Activated T-cell treated with anti-CD3 and anti-CD28 coated beads, Interleukin-2, amount 50 U/mL, for 24 hours (primary cell): Measurements from ENCODE around the gene COL19A1.
"Not testable (repeated sequence)": the region's sequence is repeated elsewhere in the genome, so short reads cannot be mapped to it uniquely, and the experiment has no call there.

Experiments used
- DNase-seq: peaks from one replicate; pipeline ENCODE4 v3.0.0-alpha.2; 2020
- H3K27ac Mint-ChIP-seq: 2 replicates; pipeline ENCODE4 v1.8.0; 2020; ENCODE audit warnings: mild to moderate bottlenecking, mixed read lengths
- H3K27me3 Mint-ChIP-seq: 2 replicates; pipeline ENCODE4 v1.8.0; 2020; ENCODE audit warnings: mixed read lengths
- H3K36me3 Mint-ChIP-seq: 2 replicates; pipeline ENCODE4 v1.8.0; 2020; ENCODE audit warnings: low read depth, mixed read lengths
- H3K4me1 Mint-ChIP-seq: 2 replicates; pipeline ENCODE4 v1.8.0; 2020; ENCODE audit warnings: low read depth, mixed read lengths
- H3K4me3 Mint-ChIP-seq: 2 replicates; pipeline ENCODE4 v1.8.0; 2020; ENCODE audit warnings: mild to moderate bottlenecking, moderate library complexity, mixed read lengths
- H3K9me3 Mint-ChIP-seq: 2 replicates; pipeline ENCODE4 v1.8.0; 2020; ENCODE audit warnings: mixed read lengths

Gene COL19A1

GRCh38 chr6:69948479-69949114 is 82.2 kb downstream of the COL19A1 start:
- peaks cover 30% of the 10 kb centered on the region for H3K27me3 Mint-ChIP-seq
- no peak overlapping the region for H3K4me3 Mint-ChIP-seq
- H3K27ac Mint-ChIP-seq, result no peak overlapping the region
- H3K36me3 Mint-ChIP-seq, result no peaks in the 10 kb centered on the region
- peaks cover 4% of the 10 kb centered on the region for H3K4me1 Mint-ChIP-seq
- no peak for DNase-seq
- no peaks in the 10 kb centered on the region for H3K9me3 Mint-ChIP-seq

- no peak overlapping the region for H3K27ac Mint-ChIP-seq
- no peak overlapping the region for H3K4me3 Mint-ChIP-seq
- DNase-seq, result no peak
- no peaks in the 10 kb centered on the region for H3K36me3 Mint-ChIP-seq
- peaks cover 2% of the 10 kb centered on the region for H3K4me1 Mint-ChIP-seq
- no peaks in the 10 kb centered on the region for H3K9me3 Mint-ChIP-seq
- peaks cover 21% of the 10 kb centered on the region for H3K27me3 Mint-ChIP-seq
Observed at GRCh38 chr6:69953491-69953890, 87.1 kb downstream of the COL19A1 start.

GRCh38 chr6:69954733-69955132 is 88.4 kb downstream of the COL19A1 start:
- no peak for DNase-seq
- Mint-ChIP-seq H3K9me3 (no peaks in the 10 kb centered on the region), H3K36me3 (no peaks in the 10 kb centered on the region), H3K4me1 (no peaks in the 10 kb centered on the region), H3K4me3 (no peak overlapping the region), H3K27ac (no peak overlapping the region), H3K27me3 (peaks cover 18% of the 10 kb centered on the region)

- Mint-ChIP-seq H3K36me3 (no peaks in the 10 kb centered on the region), H3K4me3 (no peak overlapping the region), H3K4me1 (no peaks in the 10 kb centered on the region), H3K9me3 (no peaks in the 10 kb centered on the region), H3K27ac (no peak overlapping the region), H3K27me3 (peaks cover 18% of the 10 kb centered on the region)
- no peak for DNase-seq
Observed at GRCh38 chr6:69957985-69958559, 91.7 kb downstream of the COL19A1 start.

- Mint-ChIP-seq H3K4me3 (no peak overlapping the region), H3K27me3 (peaks cover 12% of the 10 kb centered on the region), H3K9me3 (no peaks in the 10 kb centered on the region), H3K36me3 (no peaks in the 10 kb centered on the region), H3K27ac (no peak overlapping the region), H3K4me1 (no peaks in the 10 kb centered on the region)
- DNase-seq, result no peak
Observed at GRCh38 chr6:69958978-69959377, 92.6 kb downstream of the COL19A1 start.

GRCh38 chr6:69965974-69966373 is 99.6 kb downstream of the COL19A1 start:
- DNase-seq, H3K4me3 Mint-ChIP-seq, H3K4me1 Mint-ChIP-seq, H3K36me3 Mint-ChIP-seq, H3K27ac Mint-ChIP-seq, H3K27me3 Mint-ChIP-seq, H3K9me3 Mint-ChIP-seq: not testable (repeated sequence)

- Mint-ChIP-seq H3K27me3 (peaks cover 7% of the 10 kb centered on the region), H3K4me3 (no peak overlapping the region), H3K4me1 (no peaks in the 10 kb centered on the region), H3K36me3 (no peaks in the 10 kb centered on the region), H3K27ac (no peak overlapping the region), H3K9me3 (no peaks in the 10 kb centered on the region)
- DNase-seq, result no peak
Observed at GRCh38 chr6:69973138-69973537, 106.8 kb downstream of the COL19A1 start.

GRCh38 chr6:69973763-69974162 is 107.4 kb downstream of the COL19A1 start:
- Mint-ChIP-seq H3K36me3 (no peaks in the 10 kb centered on the region), H3K9me3 (no peaks in the 10 kb centered on the region), H3K4me1 (no peaks in the 10 kb centered on the region), H3K27me3 (peaks cover 7% of the 10 kb centered on the region), H3K27ac (no peak overlapping the region), H3K4me3 (no peak overlapping the region)
- DNase-seq, result no peak

GRCh38 chr6:69974193-69974592 is 107.8 kb downstream of the COL19A1 start:
- H3K9me3 Mint-ChIP-seq, result no peaks in the 10 kb centered on the region
- peaks cover 7% of the 10 kb centered on the region for H3K27me3 Mint-ChIP-seq
- no peaks in the 10 kb centered on the region for H3K4me1 Mint-ChIP-seq
- no peak overlapping the region for H3K27ac Mint-ChIP-seq
- H3K4me3 Mint-ChIP-seq, result no peak overlapping the region
- H3K36me3 Mint-ChIP-seq, result no peaks in the 10 kb centered on the region
- no peak for DNase-seq

GRCh38 chr6:69976591-69977090 is 110.3 kb downstream of the COL19A1 start:
- no peaks in the 10 kb centered on the region for H3K4me1 Mint-ChIP-seq
- no peak for DNase-seq
- H3K9me3 Mint-ChIP-seq, result no peaks in the 10 kb centered on the region
- H3K4me3 Mint-ChIP-seq, result no peak overlapping the region
- no peaks in the 10 kb centered on the region for H3K36me3 Mint-ChIP-seq
- H3K27ac Mint-ChIP-seq, result no peak overlapping the region
- H3K27me3 Mint-ChIP-seq, result peaks cover 7% of the 10 kb centered on the region

GRCh38 chr6:69980624-69981023 is 114.3 kb downstream of the COL19A1 start:
- peaks cover 5% of the 10 kb centered on the region for H3K27me3 Mint-ChIP-seq
- H3K4me3 Mint-ChIP-seq, result no peak overlapping the region
- no peak overlapping the region for H3K27ac Mint-ChIP-seq
- no peak for DNase-seq
- no peaks in the 10 kb centered on the region for H3K9me3 Mint-ChIP-seq
- peaks cover 3% of the 10 kb centered on the region for H3K4me1 Mint-ChIP-seq
- no peaks in the 10 kb centered on the region for H3K36me3 Mint-ChIP-seq

- DNase-seq, result no peak
- H3K4me1 Mint-ChIP-seq, result peaks cover 3% of the 10 kb centered on the region
- peaks cover 2% of the 10 kb centered on the region for H3K27me3 Mint-ChIP-seq
- H3K27ac Mint-ChIP-seq, result no peak overlapping the region
- H3K4me3 Mint-ChIP-seq, result no peak overlapping the region
- H3K36me3 Mint-ChIP-seq, result no peaks in the 10 kb centered on the region
- no peaks in the 10 kb centered on the region for H3K9me3 Mint-ChIP-seq
Observed at GRCh38 chr6:69984506-69984905, 118.2 kb downstream of the COL19A1 start.

- Mint-ChIP-seq H3K27me3 (peaks cover 2% of the 10 kb centered on the region), H3K4me1 (peaks cover 3% of the 10 kb centered on the region), H3K9me3 (no peaks in the 10 kb centered on the region), H3K36me3 (no peaks in the 10 kb centered on the region), H3K27ac (no peak overlapping the region), H3K4me3 (no peak overlapping the region)
- no peak for DNase-seq
Observed at GRCh38 chr6:69985180-69985579, 118.8 kb downstream of the COL19A1 start.

GRCh38 chr6:69987550-69987949 is 121.2 kb downstream of the COL19A1 start:
- peaks cover 3% of the 10 kb centered on the region for H3K4me1 Mint-ChIP-seq
- H3K9me3 Mint-ChIP-seq, result no peaks in the 10 kb centered on the region
- no peaks in the 10 kb centered on the region for H3K36me3 Mint-ChIP-seq
- no peak overlapping the region for H3K4me3 Mint-ChIP-seq
- peaks cover 5% of the 10 kb centered on the region for H3K27me3 Mint-ChIP-seq
- no peak overlapping the region for H3K27ac Mint-ChIP-seq
- no peak for DNase-seq

GRCh38 chr6:69988458-69989126 is 122.2 kb downstream of the COL19A1 start:
- Mint-ChIP-seq H3K4me1 (peaks cover 3% of the 10 kb centered on the region), H3K9me3 (no peaks in the 10 kb centered on the region), H3K27ac (no peak overlapping the region), H3K27me3 (peaks cover 14% of the 10 kb centered on the region), H3K36me3 (no peaks in the 10 kb centered on the region), H3K4me3 (no peak overlapping the region)
- DNase-seq, result no peak
